Activated CD8-positive, alpha-beta memory T cell treated with anti-CD3 and anti-CD28 coated beads for 48 hours (primary cell): ENCODE measurements around the gene TMEM266.

Experiments used
- DNase-seq, 3 experiments: peaks; one replicate each; pipeline ENCODE4 v3.0.0-alpha.2; 2020; ENCODE audit warnings: low read depth in 2 of 3, low spot score in 2 of 3

TMEM266 gene

GRCh38 chr15:76233921-76234320 lies 174.1 kb downstream of the TMEM266 start:
- DNase-seq: no peak

GRCh38 chr15:76234337-76234889 lies 174.6 kb downstream of the TMEM266 start:
- no peak for DNase-seq

GRCh38 chr15:76235186-76235826 lies 175.5 kb downstream of the TMEM266 start:
- DNase-seq: no peak

GRCh38 chr15:76236350-76236749 lies 176.6 kb downstream of the TMEM266 start:
- no peak for DNase-seq

- DNase-seq: no peak
These were observed 180.0 kb downstream of the TMEM266 start for GRCh38 chr15:76239786-76240185.

- no peak for DNase-seq
These were observed 185.4 kb downstream of the TMEM266 start for GRCh38 chr15:76245072-76245610.

GRCh38 chr15:76251717-76252116 lies 191.9 kb downstream of the TMEM266 start:
- DNase-seq: no peak

- no peak for DNase-seq
These were observed 192.5 kb downstream of the TMEM266 start for GRCh38 chr15:76252249-76252648.

- DNase-seq: no peak
These were observed 194.1 kb downstream of the TMEM266 start for GRCh38 chr15:76253691-76254473.
